Stimulated activated CD4-positive, alpha-beta T cell treated with anti-CD3 and anti-CD28 coated beads, Interleukin-4, amount 100 ng/mL, for 4 hours (primary cell): ENCODE data around the gene GUCA1A.

ENCODE experiments used
- DNase-seq, 2 experiments: peaks; one replicate each; pipeline ENCODE4 v3.0.0-alpha.2; 2020

The GUCA1A gene

GRCh38 chr6:42173101-42173500, at the start of gene GUCA1A:
TSS of gene GUCA1A (plus strand) at chr6:42173364. CDS start at chr6:42173614, 250 bp downstream.
- no peak for DNase-seq

- DNase-seq = no peak
Measured at GRCh38 chr6:42123379-42124103, 49.6 kb upstream of the GUCA1A start.

- no peak for DNase-seq
Measured at GRCh38 chr6:42124223-42124836, 48.8 kb upstream of the GUCA1A start.

GRCh38 chr6:42125231-42125630, 47.9 kb upstream of the GUCA1A start:
- no peak for DNase-seq

- no peak for DNase-seq
Measured at GRCh38 chr6:42125663-42126062, 47.5 kb upstream of the GUCA1A start.

GRCh38 chr6:42128460-42129359, 44.5 kb upstream of the GUCA1A start:
- DNase-seq = no peak

GRCh38 chr6:42129360-42129676, 43.8 kb upstream of the GUCA1A start:
- no peak for DNase-seq

- DNase-seq = no peak
Measured at GRCh38 chr6:42131531-42131930, 41.6 kb upstream of the GUCA1A start.

- no peak for DNase-seq
Measured at GRCh38 chr6:42133926-42134325, 39.2 kb upstream of the GUCA1A start.

GRCh38 chr6:42135161-42135560, 38.0 kb upstream of the GUCA1A start:
- DNase-seq = no peak

- no peak for DNase-seq
Measured at GRCh38 chr6:42135722-42136121, 37.4 kb upstream of the GUCA1A start.

- peak; percentile 17 to 20 for DNase-seq
Measured at GRCh38 chr6:42136508-42137193, 36.5 kb upstream of the GUCA1A start.

- no peak for DNase-seq
Measured at GRCh38 chr6:42137194-42137753, 35.9 kb upstream of the GUCA1A start.

GRCh38 chr6:42138190-42138589, 35.0 kb upstream of the GUCA1A start:
- no peak for DNase-seq

- no peak for DNase-seq
Measured at GRCh38 chr6:42138630-42139619, 34.2 kb upstream of the GUCA1A start.

- no peak for DNase-seq
Measured at GRCh38 chr6:42140032-42140431, 33.1 kb upstream of the GUCA1A start.

- DNase-seq = no peak
Measured at GRCh38 chr6:42140756-42141602, 32.2 kb upstream of the GUCA1A start.

- DNase-seq = no peak
Measured at GRCh38 chr6:42141603-42142117, 31.5 kb upstream of the GUCA1A start.

- DNase-seq = no peak
Measured at GRCh38 chr6:42142118-42142835, 30.9 kb upstream of the GUCA1A start, which contains the start of gene C6orf132. TSS of gene C6orf132 (minus strand) at chr6:42142620. CDS start at chr6:42142444, 176 bp downstream.
